DOHH2 (cell line): ENCODE measurements around the gene THEM5.

Experiments used
- EZH2phosphoT487 ChIP-seq: fragments of 200-600 bp; sonication (generic); IDR thresholded peaks from 2 replicates; pipeline ENCODE4 v1.6.1; 2017; ENCODE audit warnings: borderline replicate concordance, mild to moderate bottlenecking, antibody characterized with exemption, low read length, moderate library complexity, mixed read lengths
- TF ChIP-seq, protein P1 (sequence below): fragments of 200-600 bp; sonication (generic); IDR thresholded peaks from one replicate; pipeline ENCODE4 v1.5.1; 2014; ENCODE audit warnings: antibody characterized with exemption, mild to moderate bottlenecking, low read depth, low read length; ENCODE audit not compliant: poor library complexity, severe bottlenecking

DNA sequence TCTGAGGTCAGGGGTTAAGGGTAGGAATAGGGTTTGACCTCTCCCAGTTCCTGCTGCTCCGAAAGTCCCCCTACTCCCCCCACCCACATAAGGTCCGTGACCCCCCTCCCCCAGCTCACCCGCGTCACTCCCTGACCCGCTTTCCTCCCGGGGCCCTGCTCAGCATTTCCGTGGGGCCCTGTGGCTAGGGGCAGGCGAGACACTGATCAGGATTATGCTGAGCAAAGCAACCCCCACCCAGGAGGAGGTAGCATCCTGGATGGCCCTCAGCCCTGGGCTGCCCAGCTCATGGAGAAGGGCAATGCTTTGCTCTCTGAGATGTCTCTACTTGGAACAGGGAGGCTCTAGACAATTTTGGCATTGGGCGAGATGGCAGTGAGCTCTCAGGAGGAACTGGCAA, 25.7 kb downstream of the THEM5 start:
- TF ChIP-seq, protein P1, sequence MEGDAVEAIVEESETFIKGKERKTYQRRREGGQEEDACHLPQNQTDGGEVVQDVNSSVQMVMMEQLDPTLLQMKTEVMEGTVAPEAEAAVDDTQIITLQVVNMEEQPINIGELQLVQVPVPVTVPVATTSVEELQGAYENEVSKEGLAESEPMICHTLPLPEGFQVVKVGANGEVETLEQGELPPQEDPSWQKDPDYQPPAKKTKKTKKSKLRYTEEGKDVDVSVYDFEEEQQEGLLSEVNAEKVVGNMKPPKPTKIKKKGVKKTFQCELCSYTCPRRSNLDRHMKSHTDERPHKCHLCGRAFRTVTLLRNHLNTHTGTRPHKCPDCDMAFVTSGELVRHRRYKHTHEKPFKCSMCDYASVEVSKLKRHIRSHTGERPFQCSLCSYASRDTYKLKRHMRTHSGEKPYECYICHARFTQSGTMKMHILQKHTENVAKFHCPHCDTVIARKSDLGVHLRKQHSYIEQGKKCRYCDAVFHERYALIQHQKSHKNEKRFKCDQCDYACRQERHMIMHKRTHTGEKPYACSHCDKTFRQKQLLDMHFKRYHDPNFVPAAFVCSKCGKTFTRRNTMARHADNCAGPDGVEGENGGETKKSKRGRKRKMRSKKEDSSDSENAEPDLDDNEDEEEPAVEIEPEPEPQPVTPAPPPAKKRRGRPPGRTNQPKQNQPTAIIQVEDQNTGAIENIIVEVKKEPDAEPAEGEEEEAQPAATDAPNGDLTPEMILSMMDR: no peak
- TF ChIP-seq EZH2phosphoT487: no peak
